ENCODE measurements around the gene PCA3.

Gene PCA3

DNA sequence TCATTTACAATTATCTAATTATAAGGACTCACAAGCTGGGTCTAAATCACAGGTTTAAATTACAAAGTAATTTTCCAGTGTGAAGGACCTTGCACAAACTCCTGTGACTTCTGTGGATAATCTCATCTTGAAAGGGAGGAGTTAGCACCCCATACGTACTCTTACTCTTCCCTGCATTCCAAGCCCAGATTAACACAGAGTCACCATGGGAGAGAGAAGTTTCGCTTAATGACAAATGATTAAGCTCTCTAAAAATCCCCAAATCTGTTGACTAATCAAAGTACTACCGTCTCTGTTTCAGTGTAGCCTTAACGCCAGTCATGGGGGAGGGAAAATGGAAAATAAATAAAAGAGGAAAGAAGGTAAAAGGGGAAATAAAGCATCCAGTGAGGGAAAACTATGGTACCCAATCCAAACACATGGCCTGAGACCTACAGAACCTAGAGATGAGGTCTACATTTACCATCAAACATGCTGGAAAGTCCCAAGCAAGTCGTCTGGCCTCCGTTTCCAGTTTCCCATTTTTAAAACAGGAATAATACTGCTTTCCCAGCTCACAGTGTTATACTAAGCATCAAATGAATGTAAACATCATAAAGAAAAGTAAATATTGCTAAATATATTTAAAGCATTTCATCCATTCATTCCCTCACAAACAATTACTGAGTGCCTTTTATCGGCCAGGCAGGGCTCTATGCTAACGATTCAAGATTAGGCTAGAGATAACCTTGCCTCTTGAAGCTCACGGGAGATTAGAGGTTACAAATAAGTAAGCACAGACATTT lies 63.2 kb downstream of the PCA3 start:
- DNase-seq (ENCODE audit: low read depth) = no peak

DNA sequence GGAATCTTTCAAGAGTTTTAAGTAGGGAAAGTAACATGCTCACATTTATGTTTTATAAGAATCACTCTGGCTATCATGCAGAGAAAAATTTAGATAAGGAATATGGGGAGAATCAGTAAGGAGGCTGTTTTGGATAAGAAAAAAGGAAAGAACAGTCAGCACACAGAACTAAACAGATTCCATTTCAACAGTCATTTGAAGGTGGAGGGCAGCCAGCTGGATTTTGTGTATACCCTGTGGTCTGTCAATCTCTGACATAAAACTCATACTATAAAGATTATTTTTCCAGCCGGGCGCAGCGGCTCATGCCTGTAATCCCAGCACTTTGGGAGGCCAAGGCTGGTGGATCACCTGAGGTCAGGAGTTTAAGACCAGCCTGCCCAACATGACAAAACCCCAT lies 64.2 kb downstream of the PCA3 start:
- DNase-seq (ENCODE audit: low read depth) = no peak

DNA sequence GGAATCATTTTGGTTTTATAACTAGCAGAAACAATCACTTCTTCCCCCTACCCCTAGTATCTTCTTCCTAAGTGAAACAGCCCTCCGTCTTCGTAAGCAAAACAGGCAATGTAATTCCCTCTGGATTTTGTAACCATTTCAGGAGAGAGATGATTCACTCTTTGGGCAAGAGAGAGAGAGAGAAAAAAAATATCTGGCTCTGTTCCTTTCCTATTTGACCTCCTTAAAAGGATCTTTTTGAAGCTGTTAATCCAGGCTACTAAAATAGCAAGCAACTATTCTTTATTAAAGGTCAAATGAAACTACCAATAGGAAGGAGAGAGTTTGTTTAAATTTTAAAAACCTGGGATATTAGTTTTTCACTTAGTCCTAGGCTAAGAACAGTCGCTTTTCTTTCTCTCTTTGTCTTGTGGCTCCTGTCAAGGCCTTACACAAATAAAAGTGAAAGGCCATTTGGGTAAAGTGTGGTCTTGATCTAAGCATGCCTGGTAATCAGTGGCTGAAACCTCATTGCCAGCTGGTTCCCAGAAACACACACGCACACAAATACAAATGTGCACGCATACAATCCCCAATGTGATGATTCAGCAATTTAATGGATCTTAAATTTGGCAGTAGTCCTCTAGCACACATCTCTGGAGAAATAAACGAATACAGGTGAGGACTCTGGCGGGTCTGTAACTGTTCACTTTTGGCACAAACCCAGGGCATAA lies 71.5 kb downstream of the PCA3 start:
- no peak for DNase-seq (ENCODE audit: low read depth)

All from activated T-cell treated with anti-CD3 and anti-CD28 coated beads for 24 hours (primary cell).